ENCODE results near the gene SUN1.
"Not testable (repeated sequence)": the region's sequence is repeated elsewhere in the genome, so short reads cannot be mapped to it uniquely, and the experiment has no call there.

The SUN1 gene

GRCh38 chr7:832167-832967 lies at the start of gene SUN1:
Gene SUN1, plus strand, starts transcription at chr7:832476. Its CDS starts 49 bp downstream, at chr7:832525.
- peak; percentile 54 to 59 for DNase-seq (ENCODE audit: low read depth in 2 of 2)

GRCh38 chr7:782718-783449 lies 49.4 kb upstream of the SUN1 start:
- no peak for DNase-seq (ENCODE audit: low read depth in 2 of 2)

- no peak for DNase-seq (ENCODE audit: low read depth in 2 of 2)
These were observed 48.5 kb upstream of the SUN1 start for GRCh38 chr7:783556-784490.

- no peak for DNase-seq (ENCODE audit: low read depth in 2 of 2)
These were observed 47.3 kb upstream of the SUN1 start for GRCh38 chr7:784971-785370.

- DNase-seq (ENCODE audit: low read depth in 2 of 2), result no peak
These were observed 46.9 kb upstream of the SUN1 start for GRCh38 chr7:785416-785815.

GRCh38 chr7:786472-787255 lies 45.6 kb upstream of the SUN1 start:
- DNase-seq (ENCODE audit: low read depth in 2 of 2), result peak; percentile 35 to 57

GRCh38 chr7:787332-788240 lies 44.7 kb upstream of the SUN1 start:
- no peak for DNase-seq (ENCODE audit: low read depth in 2 of 2)

GRCh38 chr7:791519-791918 lies 40.8 kb upstream of the SUN1 start:
- no peak for DNase-seq (ENCODE audit: low read depth in 2 of 2)

- DNase-seq (ENCODE audit: low read depth in 2 of 2), result no peak
These were observed 38.1 kb upstream of the SUN1 start for GRCh38 chr7:794207-794606.

GRCh38 chr7:794671-795329 lies 37.5 kb upstream of the SUN1 start:
- DNase-seq (ENCODE audit: low read depth in 2 of 2), result no peak

GRCh38 chr7:796434-797169 lies 35.7 kb upstream of the SUN1 start:
- DNase-seq (ENCODE audit: low read depth in 2 of 2), result not testable (repeated sequence)

GRCh38 chr7:798921-799470 lies 33.3 kb upstream of the SUN1 start:
- DNase-seq (ENCODE audit: low read depth in 2 of 2), result no peak

- DNase-seq (ENCODE audit: low read depth in 2 of 2), result no peak
These were observed 31.6 kb upstream of the SUN1 start for GRCh38 chr7:800692-801091.

GRCh38 chr7:801351-801750 lies 30.9 kb upstream of the SUN1 start:
- DNase-seq (ENCODE audit: low read depth in 2 of 2), result not testable (repeated sequence)

GRCh38 chr7:801940-802381 lies 30.3 kb upstream of the SUN1 start:
- DNase-seq (ENCODE audit: low read depth in 2 of 2), result no peak

- DNase-seq (ENCODE audit: low read depth in 2 of 2), result no peak
These were observed 29.6 kb upstream of the SUN1 start for GRCh38 chr7:802500-803242.

- no peak for DNase-seq (ENCODE audit: low read depth in 2 of 2)
These were observed 29.0 kb upstream of the SUN1 start for GRCh38 chr7:803243-803635.

- DNase-seq (ENCODE audit: low read depth in 2 of 2), result not testable (repeated sequence)
These were observed 28.5 kb upstream of the SUN1 start for GRCh38 chr7:803796-804195.

Measured in stimulated activated CD4-positive, alpha-beta T cell treated with anti-CD3 and anti-CD28 coated beads, Interleukin-15, amount 100 ng/mL, for 48 hours (primary cell).